HG03457 (cell line): ENCODE measurements around the gene NOTUM.

Experiments used
- ATAC-seq: cut with Tn5 transposase; IDR thresholded peaks from one replicate; pipeline ENCODE4 v1.9.1; 2021; ENCODE audit warnings: moderate number of reproducible peaks; ENCODE audit not compliant: unreplicated experiment

The NOTUM gene

GRCh38 chr17:81961087-81961511 is at the start of gene NOTUM:
NOTUM (minus strand) TSS chr17:81961187; CDS start chr17:81960909, 278 bp downstream.
- no peak for ATAC-seq

- no peak for ATAC-seq
These were observed 48.4 kb upstream of the NOTUM start for GRCh38 chr17:82009413-82009812.

- ATAC-seq, result no peak
These were observed 48.0 kb upstream of the NOTUM start for GRCh38 chr17:82008941-82009405.

GRCh38 chr17:82008258-82008940 is 47.4 kb upstream of the NOTUM start:
- no peak for ATAC-seq

GRCh38 chr17:82007495-82008257 is 46.7 kb upstream of the NOTUM start:
- ATAC-seq, result no peak

GRCh38 chr17:82007228-82007494 is 46.2 kb upstream of the NOTUM start:
- no peak for ATAC-seq

GRCh38 chr17:82006468-82007227 is 45.7 kb upstream of the NOTUM start:
- ATAC-seq, result no peak

GRCh38 chr17:82005701-82006348 is 44.8 kb upstream of the NOTUM start:
- no peak for ATAC-seq

- no peak for ATAC-seq
These were observed 43.8 kb upstream of the NOTUM start for GRCh38 chr17:82004517-82005455.

GRCh38 chr17:82003411-82004381 is 42.7 kb upstream of the NOTUM start:
- ATAC-seq, result no peak

GRCh38 chr17:82001571-82002056 is 40.6 kb upstream of the NOTUM start:
- no peak for ATAC-seq

- no peak for ATAC-seq
These were observed 40.0 kb upstream of the NOTUM start for GRCh38 chr17:82000803-82001570.

GRCh38 chr17:81999976-82000802 is 39.2 kb upstream of the NOTUM start:
- ATAC-seq, result no peak

GRCh38 chr17:81999587-81999975 is 38.6 kb upstream of the NOTUM start:
- ATAC-seq, result no peak

- no peak for ATAC-seq
These were observed 37.9 kb upstream of the NOTUM start for GRCh38 chr17:81998691-81999438.

GRCh38 chr17:81998212-81998611 is 37.2 kb upstream of the NOTUM start:
- ATAC-seq, result no peak
